Epidermal melanocyte (primary cell): ENCODE data around the gene ABHD10.

Experiments
- DNase-seq: peaks from one replicate; pipeline ENCODE4 v3.0.0; 2011; ENCODE audit warnings: low spot score; ENCODE audit not compliant: insufficient read length

The ABHD10 gene

GRCh38 chr3:112000367-112000771 lies 21.5 kb downstream of the ABHD10 start:
- DNase-seq, result no peak

GRCh38 chr3:112000966-112001365 lies 22.1 kb downstream of the ABHD10 start:
- no peak for DNase-seq

- DNase-seq, result no peak
These were observed 22.7 kb downstream of the ABHD10 start for GRCh38 chr3:112001526-112001925.

GRCh38 chr3:112002096-112002971 lies 23.5 kb downstream of the ABHD10 start:
- DNase-seq, result no peak

- DNase-seq, result no peak
These were observed 24.7 kb downstream of the ABHD10 start for GRCh38 chr3:112003321-112004080.

GRCh38 chr3:112004187-112004586 lies 25.4 kb downstream of the ABHD10 start:
- no peak for DNase-seq

GRCh38 chr3:112004669-112005068 lies 25.8 kb downstream of the ABHD10 start:
- no peak for DNase-seq

GRCh38 chr3:112005091-112005672 lies 26.4 kb downstream of the ABHD10 start:
- DNase-seq, result no peak

- no peak for DNase-seq
These were observed 28.8 kb downstream of the ABHD10 start for GRCh38 chr3:112007633-112008032.

GRCh38 chr3:112009670-112010069 lies 30.8 kb downstream of the ABHD10 start:
- DNase-seq, result no peak

- no peak for DNase-seq
These were observed 31.8 kb downstream of the ABHD10 start for GRCh38 chr3:112010636-112011035.

GRCh38 chr3:112011376-112011940 lies 32.6 kb downstream of the ABHD10 start:
- DNase-seq, result no peak

- DNase-seq, result no peak
These were observed 33.6 kb downstream of the ABHD10 start for GRCh38 chr3:112012205-112012992.

- peak; percentile 65 for DNase-seq
These were observed 34.4 kb downstream of the ABHD10 start for GRCh38 chr3:112013058-112013783.

GRCh38 chr3:112013784-112014143 lies 34.9 kb downstream of the ABHD10 start:
- no peak for DNase-seq

GRCh38 chr3:112017091-112017490 lies 38.3 kb downstream of the ABHD10 start:
- no peak for DNase-seq

GRCh38 chr3:112018712-112019111 lies 39.9 kb downstream of the ABHD10 start:
- DNase-seq, result no peak

GRCh38 chr3:112019716-112020115 lies 40.9 kb downstream of the ABHD10 start:
- DNase-seq, result no peak

GRCh38 chr3:112020674-112021085 lies 41.9 kb downstream of the ABHD10 start:
- no peak for DNase-seq

GRCh38 chr3:112027142-112027541 lies 48.3 kb downstream of the ABHD10 start:
- no peak for DNase-seq
